ENCODE data around the gene POLR2H. TPM values are rescaled to one million over a fixed set of nuclear protein-coding genes. Genes with fewer than 3 reads are reported as not detected.

Gene POLR2H
- total RNA-seq, 1 donor from 2014 or later: 24.3 TPM

GRCh38 chr3:184345317-184346144 lies 16.0 kb upstream of the POLR2H start:
- TF ChIP-seq CTCF (IDR thresholded peaks at IDR 0.05; ENCODE audit: borderline replicate concordance): peak; percentile 56
- Histone ChIP-seq H3K27me3 (ENCODE audit: low read depth) (no peaks in the 10 kb centered on the region), H3K36me3 (peaks cover 42% of the 10 kb centered on the region), H3K9me3 (replicated peaks) (no peaks in the 10 kb centered on the region), H3K4me1 (peaks cover 16% of the 10 kb centered on the region), H3K27ac (replicated peaks) (peak overlapping the region; percentile 61), H3K4me3 (no peak overlapping the region)
- peak; percentile 55 for DNase-seq
- intact Hi-C loops (cut with micrococcal nuclease): no loop called here

- intact Hi-C loops (cut with micrococcal nuclease): no loop called here
- TF ChIP-seq CTCF (IDR thresholded peaks at IDR 0.05; ENCODE audit: borderline replicate concordance): no peak
- H3K4me1 ChIP-seq: peaks cover 16% of the 10 kb centered on the region
- no peak overlapping the region for H3K27ac ChIP-seq (replicated peaks)
- H3K36me3 ChIP-seq: peaks cover 37% of the 10 kb centered on the region
- H3K9me3 ChIP-seq (replicated peaks): no peaks in the 10 kb centered on the region
- H3K4me3 ChIP-seq: no peak overlapping the region
- DNase-seq: no peak
- no peaks in the 10 kb centered on the region for H3K27me3 ChIP-seq (ENCODE audit: low read depth)
Measured at GRCh38 chr3:184346480-184347190, 14.9 kb upstream of the POLR2H start.

- no peak for DNase-seq
- no peaks in the 10 kb centered on the region for H3K27me3 ChIP-seq (ENCODE audit: low read depth)
- intact Hi-C loops (cut with micrococcal nuclease): no loop called here
- H3K4me3 ChIP-seq: no peak overlapping the region
- peaks cover 16% of the 10 kb centered on the region for H3K4me1 ChIP-seq
- no peaks in the 10 kb centered on the region for H3K9me3 ChIP-seq (replicated peaks)
- no peak for TF ChIP-seq CTCF (IDR thresholded peaks at IDR 0.05; ENCODE audit: borderline replicate concordance)
- H3K36me3 ChIP-seq: peaks cover 34% of the 10 kb centered on the region
- no peak overlapping the region for H3K27ac ChIP-seq (replicated peaks)
Measured at GRCh38 chr3:184347321-184348056, 14.0 kb upstream of the POLR2H start.

- DNase-seq: no peak
- Histone ChIP-seq H3K4me1 (peaks cover 16% of the 10 kb centered on the region), H3K36me3 (peaks cover 31% of the 10 kb centered on the region), H3K9me3 (replicated peaks) (no peaks in the 10 kb centered on the region), H3K4me3 (no peak overlapping the region), H3K27me3 (ENCODE audit: low read depth) (no peaks in the 10 kb centered on the region), H3K27ac (replicated peaks) (no peak overlapping the region)
- intact Hi-C loops (cut with micrococcal nuclease): no loop called here
- TF ChIP-seq CTCF (IDR thresholded peaks at IDR 0.05; ENCODE audit: borderline replicate concordance): no peak
Measured at GRCh38 chr3:184348057-184348382, 13.5 kb upstream of the POLR2H start.

- Histone ChIP-seq H3K27ac (replicated peaks) (no peak overlapping the region), H3K9me3 (replicated peaks) (no peaks in the 10 kb centered on the region), H3K4me3 (no peak overlapping the region), H3K36me3 (peaks cover 13% of the 10 kb centered on the region), H3K4me1 (peaks cover 16% of the 10 kb centered on the region), H3K27me3 (ENCODE audit: low read depth) (no peaks in the 10 kb centered on the region)
- no peak for TF ChIP-seq CTCF (IDR thresholded peaks at IDR 0.05; ENCODE audit: borderline replicate concordance)
- intact Hi-C loops (cut with micrococcal nuclease): no loop called here
- no peak for DNase-seq
Measured at GRCh38 chr3:184349563-184350470, 11.7 kb upstream of the POLR2H start.
